SK-N-SH treated with all-trans-retinoic acid at 6 μM for 48 hours (cell line): ENCODE results near the gene HPS3.

Source experiments
- ATAC-seq: fragments of 200-7000 bp; cut with Tn5 transposase; 3 replicates; pipeline ENCODE4 v1.9.1; 2020; ENCODE audit warnings: mild to moderate bottlenecking, moderate library complexity
- ARNTL ChIP-seq: fragments of 450-650 bp; formaldehyde crosslinking; IDR thresholded peaks from 2 replicates; pipeline ENCODE4 v1.5.0; 2020; ENCODE audit warnings: low read depth, mild to moderate bottlenecking, moderate library complexity, borderline replicate concordance
- BACH2 ChIP-seq: fragments of 250-450 bp; sonication (Bioruptor Pico); IDR thresholded peaks from 2 replicates; pipeline ENCODE4 v1.9.0; 2021; ENCODE audit warnings: mild to moderate bottlenecking, borderline replicate concordance
- CREB5 ChIP-seq: fragments of 250-450 bp; sonication (Bioruptor Pico); IDR thresholded peaks from 2 replicates; pipeline ENCODE4 v1.5.1; 2020; ENCODE audit warnings: low read depth, mild to moderate bottlenecking, moderate library complexity
- CSDC2 ChIP-seq: fragments of 250-450 bp; sonication (Bioruptor Pico); IDR thresholded peaks from 2 replicates; pipeline ENCODE4 v1.5.0; 2020; ENCODE audit warnings: mild to moderate bottlenecking, moderate library complexity
- CSRNP3 ChIP-seq: fragments of 250-450 bp; sonication (Bioruptor Pico); IDR thresholded peaks from 2 replicates; pipeline ENCODE4 v1.5.1; 2021; ENCODE audit warnings: mild to moderate bottlenecking, moderate library complexity
- ESRRG ChIP-seq: fragments of 250-450 bp; sonication (Bioruptor Pico); IDR thresholded peaks from 2 replicates; pipeline ENCODE4 v1.6.1; 2021; ENCODE audit warnings: mild to moderate bottlenecking
- GLIS3 ChIP-seq: fragments of 250-450 bp; sonication (Bioruptor Pico); IDR thresholded peaks from 2 replicates; pipeline ENCODE4 v1.5.0; 2020; ENCODE audit warnings: mild to moderate bottlenecking, moderate library complexity
- OSR1 ChIP-seq: fragments of 250-450 bp; sonication (Bioruptor Pico); IDR thresholded peaks from 2 replicates; pipeline ENCODE4 v1.8.0; 2022; ENCODE audit warnings: moderate library complexity, mild to moderate bottlenecking, inconsistent platforms
- PATZ1 ChIP-seq: fragments of 250-450 bp; sonication (Bioruptor Pico); IDR thresholded peaks from 2 replicates; pipeline ENCODE4 v1.8.0; 2020; ENCODE audit warnings: mild to moderate bottlenecking, moderate library complexity, borderline replicate concordance
- POU6F1 ChIP-seq: fragments of 250-450 bp; sonication (Bioruptor Pico); IDR thresholded peaks from 2 replicates; pipeline ENCODE4 v1.8.0; 2021; ENCODE audit warnings: low read depth, mild to moderate bottlenecking, moderate library complexity, borderline replicate concordance
- RARB ChIP-seq: fragments of 250-450 bp; sonication (Bioruptor Pico); IDR thresholded peaks from 2 replicates; pipeline ENCODE4 v1.8.0; 2021; ENCODE audit warnings: mild to moderate bottlenecking, moderate library complexity
- SNAI2 ChIP-seq: fragments of 250-450 bp; sonication (Bioruptor Pico); IDR thresholded peaks from 2 replicates; pipeline ENCODE4 v1.5.0; 2020; ENCODE audit warnings: mild to moderate bottlenecking, moderate library complexity
- TCF4 ChIP-seq: fragments of 250-450 bp; sonication (Bioruptor Pico); IDR thresholded peaks from 2 replicates; pipeline ENCODE4 v1.8.0; 2021; ENCODE audit warnings: mild to moderate bottlenecking, moderate library complexity, borderline replicate concordance
- TOX ChIP-seq: fragments of 250-450 bp; sonication (Bioruptor Pico); IDR thresholded peaks from 2 replicates; pipeline ENCODE4 v1.8.0; 2021; ENCODE audit warnings: mild to moderate bottlenecking, moderate library complexity, borderline replicate concordance
- ZC3H10 ChIP-seq: fragments of 250-450 bp; sonication (Bioruptor Pico); IDR thresholded peaks from 2 replicates; pipeline ENCODE4 v1.5.1; 2021; ENCODE audit warnings: mild to moderate bottlenecking, moderate library complexity
- ZFP30 ChIP-seq: fragments of 450-650 bp; formaldehyde crosslinking; IDR thresholded peaks from 2 replicates; pipeline ENCODE4 v1.5.0; 2022; ENCODE audit warnings: mild to moderate bottlenecking, moderate library complexity
- ZNF565 ChIP-seq: fragments of 450-650 bp; formaldehyde crosslinking; conservative IDR thresholded peaks from 2 replicates; pipeline ENCODE4 v1.5.0; 2020; ENCODE audit warnings: low read depth, mild to moderate bottlenecking, moderate library complexity
- ZNF8 ChIP-seq: fragments of 450-650 bp; formaldehyde crosslinking; IDR thresholded peaks from 2 replicates; pipeline ENCODE4 v1.5.0; 2020; ENCODE audit warnings: mild to moderate bottlenecking, moderate library complexity

HPS3 gene

GRCh38 chr3:149177122-149177521 lies 47.7 kb downstream of the HPS3 start:
- no peak for TF ChIP-seq TCF4 (CRISPR knock-in tag)
- no peak for ATAC-seq

DNA sequence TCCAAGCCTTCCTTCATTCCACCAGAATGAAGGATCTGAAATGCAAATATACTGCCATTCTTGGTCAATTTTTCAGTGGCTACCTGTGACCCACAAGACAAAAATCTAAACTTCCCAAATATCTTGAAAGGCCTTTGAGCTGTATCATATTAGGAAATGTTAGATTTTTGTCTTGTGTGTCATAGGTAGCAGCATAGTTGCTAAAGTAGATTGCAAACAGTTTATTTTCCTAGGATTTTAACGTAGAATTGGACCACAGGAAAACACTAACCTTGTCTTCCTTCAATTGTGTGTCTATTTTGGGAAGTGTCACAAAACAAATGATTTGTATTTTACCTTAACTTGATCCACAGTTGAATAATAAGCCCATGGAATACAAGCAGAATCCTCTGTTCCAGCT lies 49.8 kb downstream of the HPS3 start:
- ATAC-seq = peak; percentile 44
- TF ChIP-seq TCF4 (CRISPR knock-in tag) = no peak
- TF ChIP-seq POU6F1 (CRISPR knock-in tag) = no peak
- TF ChIP-seq RARB (CRISPR knock-in tag) = no peak
- no peak for TF ChIP-seq ZFP30 (CRISPR knock-in tag)
- no peak for TF ChIP-seq CSDC2 (CRISPR knock-in tag)
- no peak for TF ChIP-seq GLIS3 (CRISPR knock-in tag)
- no peak for TF ChIP-seq ARNTL
- TF ChIP-seq TOX (CRISPR knock-in tag) = no peak
- no peak for TF ChIP-seq OSR1 (CRISPR knock-in tag)
- no peak for TF ChIP-seq CSRNP3 (CRISPR knock-in tag)
- TF ChIP-seq ZC3H10 (CRISPR knock-in tag) = no peak
- TF ChIP-seq ESRRG (CRISPR knock-in tag) = no peak
- TF ChIP-seq CREB5 (CRISPR knock-in tag) = no peak

DNA sequence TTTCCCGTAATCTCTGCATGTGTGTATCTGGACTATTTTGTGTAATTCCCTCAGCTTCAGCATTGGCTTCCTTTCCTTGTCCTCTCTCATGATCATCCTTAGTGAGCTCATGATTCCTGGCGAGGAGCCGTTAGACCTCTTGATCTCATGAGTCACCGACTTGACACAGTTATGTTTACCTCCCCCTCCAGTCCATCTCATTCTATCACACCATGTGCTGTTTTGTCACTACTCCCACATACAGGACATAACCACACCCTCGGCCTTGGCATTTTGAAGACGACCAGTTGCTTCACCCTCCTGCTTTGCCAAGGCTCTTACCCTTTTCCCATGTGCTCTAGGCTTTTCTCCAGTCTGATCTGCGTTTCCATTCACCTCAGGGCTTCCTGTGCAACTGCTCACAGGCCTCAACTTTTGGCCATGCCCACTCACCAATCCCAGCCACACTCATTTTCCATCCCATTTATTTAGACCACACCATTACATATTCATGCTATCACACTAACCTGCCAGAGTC lies 50.7 kb downstream of the HPS3 start:
- peak; percentile 97 for ATAC-seq
- no peak for TF ChIP-seq ESRRG (CRISPR knock-in tag)
- 0 out of 2 replicates have a peak, but pooled peaks have one; percentile 26 for TF ChIP-seq CREB5 (CRISPR knock-in tag)

GRCh38 chr3:149181182-149181581 lies 51.7 kb downstream of the HPS3 start:
- ATAC-seq = no peak
- TF ChIP-seq SNAI2 (no peak), PATZ1 (CRISPR knock-in tag) (no peak), ESRRG (CRISPR knock-in tag) (no peak), RARB (CRISPR knock-in tag) (no peak), ZNF565 (CRISPR knock-in tag) (no peak), BACH2 (CRISPR knock-in tag) (no peak), POU6F1 (CRISPR knock-in tag) (no peak), ZC3H10 (CRISPR knock-in tag) (no peak), ZNF8 (CRISPR knock-in tag) (no peak)
